Activated CD8-positive, alpha-beta T cell treated with anti-CD3 and anti-CD28 coated beads for 36 hours (primary cell): ENCODE measurements around the gene ATP6V0D1. TPM values are rescaled to one million over a fixed set of nuclear protein-coding genes. Genes with fewer than 3 reads are reported as not detected.

Experiments
- ATAC-seq: fragments of 200-7000 bp; cut with Tn5 transposase; one replicate; pipeline ENCODE4 v1.10.0; 2021; ENCODE audit warnings: mild to moderate bottlenecking, moderate library complexity
- CTCF ChIA-PET: fragments of 350-600 bp; sonication (Branson Sonifier 250); formaldehyde crosslinking; loops from one replicate; lab custom pipeline; 2021; ENCODE audit warnings: antibody characterized with exemption; lab: Charles Lee
- POLR2A ChIA-PET: fragments of 350-600 bp; sonication (Branson Sonifier 250); formaldehyde crosslinking; loops from one replicate; lab custom pipeline; 2021; ENCODE audit warnings: antibody characterized with exemption; lab: Charles Lee
- DNase-seq: peaks from one replicate; pipeline ENCODE4 v3.0.0-alpha.2; 2020
- H3K27ac Mint-ChIP-seq: one replicate; pipeline ENCODE4 v1.8.0; 2021; ENCODE audit warnings: mild to moderate bottlenecking, mixed read lengths
- H3K27me3 Mint-ChIP-seq: one replicate; pipeline ENCODE4 v1.8.0; 2021; ENCODE audit warnings: mixed read lengths
- H3K36me3 Mint-ChIP-seq: one replicate; pipeline ENCODE4 v1.8.0; 2021; ENCODE audit warnings: low read depth, mixed read lengths
- H3K4me1 Mint-ChIP-seq: one replicate; pipeline ENCODE4 v1.8.0; 2021; ENCODE audit warnings: low read depth, mixed read lengths
- H3K4me3 Mint-ChIP-seq: one replicate; pipeline ENCODE4 v1.8.0; 2021; ENCODE audit warnings: mild to moderate bottlenecking, moderate library complexity, mixed read lengths
- H3K9me3 Mint-ChIP-seq: one replicate; pipeline ENCODE4 v1.8.0; 2021; ENCODE audit warnings: mixed read lengths
- intact Hi-C: fragments of 100-400 bp; cut with micrococcal nuclease; formaldehyde crosslinking; loops from one replicate; pipeline ENCODE4 v1.10.0; 2022
- total RNA-seq, 2 experiments: library from RNA; stranded (reverse); gene quantifications; one replicate each; pipeline ENCODE4 v1.2.3, GENCODE V29; 2021
- TF ChIP-seq, protein P1 (sequence below): fragments of 200-600 bp; IDR thresholded peaks from one replicate; pipeline ENCODE4 v1.8.0; 2022; ENCODE audit warnings: antibody characterized with exemption, mild to moderate bottlenecking

Gene ATP6V0D1
- total RNA-seq, 2 experiments from 2014 or later = 17.5 to 18.2 TPM

DNA sequence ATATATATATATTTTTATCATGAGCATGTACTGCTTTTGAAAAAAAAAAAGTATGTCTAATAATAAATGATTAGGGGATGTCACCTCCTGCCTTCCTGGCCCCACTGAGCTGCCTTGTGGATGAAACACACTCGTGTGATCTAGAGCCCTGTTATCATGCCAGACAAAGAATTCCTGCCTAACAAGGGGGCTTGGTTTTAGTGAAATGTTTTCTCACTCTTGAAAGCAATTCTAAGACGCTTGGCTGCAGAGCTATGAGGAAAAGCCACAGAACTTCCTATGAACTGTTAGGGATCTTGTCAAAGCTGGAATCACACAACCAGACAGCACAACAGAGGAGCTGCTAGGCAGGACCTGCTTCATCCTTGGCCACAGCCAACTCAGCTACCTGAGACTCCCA is 68.7 kb downstream of the ATP6V0D1 start:
- no peaks in the 10 kb centered on the region for H3K36me3 Mint-ChIP-seq
- TF ChIP-seq, protein P1, sequence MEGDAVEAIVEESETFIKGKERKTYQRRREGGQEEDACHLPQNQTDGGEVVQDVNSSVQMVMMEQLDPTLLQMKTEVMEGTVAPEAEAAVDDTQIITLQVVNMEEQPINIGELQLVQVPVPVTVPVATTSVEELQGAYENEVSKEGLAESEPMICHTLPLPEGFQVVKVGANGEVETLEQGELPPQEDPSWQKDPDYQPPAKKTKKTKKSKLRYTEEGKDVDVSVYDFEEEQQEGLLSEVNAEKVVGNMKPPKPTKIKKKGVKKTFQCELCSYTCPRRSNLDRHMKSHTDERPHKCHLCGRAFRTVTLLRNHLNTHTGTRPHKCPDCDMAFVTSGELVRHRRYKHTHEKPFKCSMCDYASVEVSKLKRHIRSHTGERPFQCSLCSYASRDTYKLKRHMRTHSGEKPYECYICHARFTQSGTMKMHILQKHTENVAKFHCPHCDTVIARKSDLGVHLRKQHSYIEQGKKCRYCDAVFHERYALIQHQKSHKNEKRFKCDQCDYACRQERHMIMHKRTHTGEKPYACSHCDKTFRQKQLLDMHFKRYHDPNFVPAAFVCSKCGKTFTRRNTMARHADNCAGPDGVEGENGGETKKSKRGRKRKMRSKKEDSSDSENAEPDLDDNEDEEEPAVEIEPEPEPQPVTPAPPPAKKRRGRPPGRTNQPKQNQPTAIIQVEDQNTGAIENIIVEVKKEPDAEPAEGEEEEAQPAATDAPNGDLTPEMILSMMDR = no peak
- intact Hi-C loops = no loop called here
- ATAC-seq = no peak
- H3K4me1 Mint-ChIP-seq = peaks cover 5% of the 10 kb centered on the region
- no peak for DNase-seq
- POLR2A ChIA-PET = interaction anchor here (0.6 to 0.8 kb wide), 3 partner anchors 18 to 130 kb away, joined by 3 read pairs; no protein-coding TSS in a partner anchor
- peaks cover 19% of the 10 kb centered on the region for H3K27me3 Mint-ChIP-seq
- CTCF ChIA-PET = interaction anchor here (0.8 to 4.2 kb wide), 4 partner anchors 10 to 86 kb away, joined by 3 to 22 read pairs (median 4); partner anchors contain the start of genes KCTD19 and LRRC36
- H3K4me3 Mint-ChIP-seq = no peak overlapping the region
- H3K27ac Mint-ChIP-seq = no peak overlapping the region
- no peaks in the 10 kb centered on the region for H3K9me3 Mint-ChIP-seq

DNA sequence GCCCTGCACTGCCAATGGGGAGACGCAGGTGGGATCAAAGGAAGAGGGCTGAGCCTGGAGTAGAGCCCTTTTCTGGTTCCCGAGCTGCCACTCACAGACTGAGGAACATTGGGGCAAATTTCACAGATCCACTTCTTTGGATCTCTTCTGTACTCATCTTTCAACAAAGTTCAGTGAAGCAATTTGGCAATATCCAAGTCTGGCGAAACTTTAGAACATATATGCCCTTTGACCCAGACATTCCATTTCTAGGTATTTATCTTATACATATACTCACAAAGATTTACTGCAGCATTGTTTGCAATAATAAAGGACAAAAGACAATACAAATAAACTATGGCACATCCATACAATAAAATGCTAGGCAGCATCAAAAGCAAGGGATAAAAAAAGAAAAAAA is 69.6 kb downstream of the ATP6V0D1 start:
- TF ChIP-seq, protein P1 = no peak
- DNase-seq (no peak), ATAC-seq (no peak)
- Mint-ChIP-seq H3K4me3 (no peak overlapping the region), H3K9me3 (no peaks in the 10 kb centered on the region), H3K4me1 (peaks cover 2% of the 10 kb centered on the region), H3K27me3 (peaks cover 13% of the 10 kb centered on the region), H3K36me3 (no peaks in the 10 kb centered on the region), H3K27ac (no peak overlapping the region)
- intact Hi-C loops = no loop called here
- POLR2A ChIA-PET = no interaction called here
- CTCF ChIA-PET = interaction anchor here (4.2 kb wide), 1 partner anchor 17 kb away, joined by 22 read pairs; no protein-coding TSS in a partner anchor

DNA sequence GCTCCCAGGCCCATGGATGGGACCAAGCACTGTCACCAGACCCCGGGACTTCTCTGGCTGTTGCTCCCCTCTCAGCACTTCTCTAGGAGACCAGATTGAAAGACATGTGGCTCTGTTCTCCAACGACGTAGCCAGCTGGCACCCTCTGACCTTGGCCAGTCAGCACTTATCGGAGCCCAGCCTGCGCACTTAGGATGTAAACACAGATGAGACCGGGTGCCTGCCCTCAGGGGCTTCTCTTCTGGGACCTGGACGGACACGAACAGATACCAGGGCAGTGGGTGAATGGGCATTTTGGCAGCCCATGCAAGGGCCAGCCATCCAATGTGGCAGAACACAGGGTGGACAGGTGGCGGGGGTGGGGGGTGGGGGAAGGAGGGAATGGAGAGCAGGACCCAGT is 71.3 kb downstream of the ATP6V0D1 start:
- TF ChIP-seq, protein P1 = no peak
- POLR2A ChIA-PET = no interaction called here
- H3K4me1 Mint-ChIP-seq = no peaks in the 10 kb centered on the region

DNA sequence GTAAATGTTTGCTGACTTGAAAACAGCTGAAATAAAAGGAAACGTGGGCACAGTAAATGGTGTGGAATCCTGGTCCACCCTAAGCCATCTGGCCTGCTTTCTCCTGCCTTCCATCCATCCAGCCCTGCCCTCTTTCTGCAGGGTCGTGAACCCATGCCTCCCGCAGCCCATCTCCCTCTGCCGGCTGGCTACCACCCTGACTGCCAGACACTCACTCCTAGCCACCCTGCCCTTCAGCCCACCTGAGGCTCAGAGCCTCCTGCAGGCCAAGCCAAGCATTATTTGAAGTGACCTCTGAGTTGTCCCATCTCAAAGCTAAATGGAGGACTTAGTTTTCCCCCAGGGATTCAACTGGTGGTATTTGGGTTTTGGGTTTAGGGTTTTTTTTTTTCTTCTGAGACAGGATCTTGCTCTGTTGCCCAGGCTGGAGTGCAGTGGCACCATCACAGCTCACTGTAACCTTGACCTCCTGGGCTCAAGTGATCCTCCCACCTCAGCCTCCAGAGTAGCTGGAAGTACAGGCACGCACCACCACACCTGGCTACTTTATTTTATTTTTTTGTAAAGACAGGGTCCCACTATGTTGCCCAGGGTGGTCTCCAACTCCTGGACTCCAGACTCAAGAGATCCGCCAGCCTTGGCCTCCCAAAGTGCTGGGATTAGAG is 73.0 kb downstream of the ATP6V0D1 start:
- no peak overlapping the region for H3K27ac Mint-ChIP-seq
- no peak overlapping the region for H3K4me3 Mint-ChIP-seq
- TF ChIP-seq, protein P1 = no peak
- no peaks in the 10 kb centered on the region for H3K36me3 Mint-ChIP-seq
- no peak for ATAC-seq
- intact Hi-C loops = no loop called here
- ChIA-PET POLR2A (interaction anchor here (1.4 kb wide), 1 partner anchor 23 kb away, joined by 3 read pairs; the partner anchor contains the start of gene HSD11B2), CTCF (interaction anchor here (1.1 to 1.8 kb wide), 4 partner anchors 8 to 61 kb away, joined by 3 to 8 read pairs (median 4); no protein-coding TSS in a partner anchor)
- H3K9me3 Mint-ChIP-seq = no peaks in the 10 kb centered on the region
- H3K27me3 Mint-ChIP-seq = peaks cover 3% of the 10 kb centered on the region
- no peak for DNase-seq
- no peaks in the 10 kb centered on the region for H3K4me1 Mint-ChIP-seq

More for the DNA sequence above, 71.3 kb downstream of the ATP6V0D1 start:
- no peaks in the 10 kb centered on the region for H3K36me3 Mint-ChIP-seq
- intact Hi-C loops = no loop called here
- CTCF ChIA-PET = interaction anchor here (1.5 kb wide), 1 partner anchor 14 kb away, joined by 4 read pairs; no protein-coding TSS in a partner anchor
- no peak for DNase-seq
- no peaks in the 10 kb centered on the region for H3K9me3 Mint-ChIP-seq
- H3K4me3 Mint-ChIP-seq = no peak overlapping the region
- peaks cover 9% of the 10 kb centered on the region for H3K27me3 Mint-ChIP-seq
- no peak for ATAC-seq
- no peak overlapping the region for H3K27ac Mint-ChIP-seq

DNA sequence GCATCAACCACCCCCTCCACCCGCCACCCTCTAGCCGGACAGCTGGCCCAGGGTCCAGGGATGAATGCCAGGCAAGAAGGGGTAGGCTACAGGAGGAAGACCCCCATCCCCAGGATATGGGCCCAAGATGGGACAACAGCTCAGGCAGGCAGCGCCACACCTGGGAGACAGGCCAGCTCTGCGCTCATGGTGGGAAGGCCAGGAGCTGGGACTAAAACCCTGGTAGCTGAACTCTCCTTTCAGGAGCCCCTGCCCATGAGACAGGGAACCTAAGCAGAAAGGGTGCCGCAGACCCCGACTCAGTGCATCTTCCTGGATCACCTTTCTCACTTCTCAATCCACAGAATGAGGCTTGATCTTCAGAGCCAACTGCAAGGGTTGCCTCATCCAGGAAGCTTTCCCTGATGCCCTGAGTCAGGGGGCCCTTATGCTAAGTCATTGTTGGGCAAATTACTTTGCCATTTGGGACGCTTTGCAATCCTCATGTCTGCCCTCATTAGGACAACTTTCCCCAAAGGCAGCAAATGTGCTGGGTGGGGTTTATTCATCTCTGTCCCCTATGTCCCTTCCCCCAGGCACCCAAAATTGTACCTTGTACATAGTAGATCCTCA is 73.7 kb downstream of the ATP6V0D1 start:
- no peak for ATAC-seq
- Mint-ChIP-seq H3K4me3 (no peak overlapping the region), H3K9me3 (no peaks in the 10 kb centered on the region), H3K4me1 (no peaks in the 10 kb centered on the region), H3K27me3 (peaks cover 3% of the 10 kb centered on the region), H3K27ac (no peak overlapping the region), H3K36me3 (no peaks in the 10 kb centered on the region)
- TF ChIP-seq, protein P1 = no peak
- DNase-seq = no peak
- POLR2A ChIA-PET = no interaction called here
- intact Hi-C loops = no loop called here
- CTCF ChIA-PET = interaction anchor here (1.4 to 1.8 kb wide), 3 partner anchors 16 to 61 kb away, joined by 3 to 8 read pairs (median 5); no protein-coding TSS in a partner anchor
